HL-60 (cell line): ENCODE results near the gene CSF1R.

Experiments used
- POLR2AphosphoS5 ChIP-seq: IDR thresholded peaks from 2 replicates; pipeline ENCODE4 v1.6.1; 2012; ENCODE audit warnings: low read depth
- TF ChIP-seq, protein P1 (sequence below): IDR thresholded peaks from one replicate; pipeline ENCODE4 v1.5.1; 2011; ENCODE audit warnings: low read length, control low read depth, inconsistent platforms; ENCODE audit not compliant: insufficient read depth

DNA sequence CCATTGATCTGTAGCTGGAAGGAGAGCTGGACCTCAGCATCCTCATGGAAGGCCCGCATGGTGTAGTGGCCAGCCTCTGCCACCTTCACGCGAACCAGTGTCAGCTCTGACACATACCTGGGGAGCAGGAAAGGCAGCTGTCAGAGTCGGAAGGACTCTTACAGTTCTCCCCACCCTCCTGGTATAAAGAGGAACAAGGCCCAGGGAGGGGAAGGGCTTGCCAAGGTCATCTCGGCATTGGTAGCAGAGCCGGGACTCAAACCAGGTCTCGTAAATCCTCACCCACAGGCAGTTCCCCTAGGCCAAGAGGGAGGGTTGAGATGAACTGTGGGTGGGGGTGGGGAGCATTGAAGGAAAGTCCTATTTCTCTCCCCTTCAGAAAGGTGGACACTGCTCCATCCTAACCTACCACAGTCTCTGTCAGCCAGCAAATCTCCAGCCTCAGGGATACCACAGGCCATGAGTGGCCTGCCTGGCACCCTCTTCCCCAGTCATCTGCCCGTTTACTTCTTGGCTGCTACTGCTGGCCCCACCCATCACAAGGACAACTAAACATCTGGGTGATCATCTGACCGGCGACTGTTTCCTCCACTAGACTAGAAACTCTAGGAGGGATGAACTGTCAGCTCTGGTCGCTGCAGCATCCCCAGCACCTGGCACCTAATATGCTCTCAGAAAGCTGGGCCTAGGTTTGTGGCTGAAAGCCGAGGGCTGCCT lies 45.8 kb upstream of the CSF1R start:
- TF ChIP-seq, protein P1, sequence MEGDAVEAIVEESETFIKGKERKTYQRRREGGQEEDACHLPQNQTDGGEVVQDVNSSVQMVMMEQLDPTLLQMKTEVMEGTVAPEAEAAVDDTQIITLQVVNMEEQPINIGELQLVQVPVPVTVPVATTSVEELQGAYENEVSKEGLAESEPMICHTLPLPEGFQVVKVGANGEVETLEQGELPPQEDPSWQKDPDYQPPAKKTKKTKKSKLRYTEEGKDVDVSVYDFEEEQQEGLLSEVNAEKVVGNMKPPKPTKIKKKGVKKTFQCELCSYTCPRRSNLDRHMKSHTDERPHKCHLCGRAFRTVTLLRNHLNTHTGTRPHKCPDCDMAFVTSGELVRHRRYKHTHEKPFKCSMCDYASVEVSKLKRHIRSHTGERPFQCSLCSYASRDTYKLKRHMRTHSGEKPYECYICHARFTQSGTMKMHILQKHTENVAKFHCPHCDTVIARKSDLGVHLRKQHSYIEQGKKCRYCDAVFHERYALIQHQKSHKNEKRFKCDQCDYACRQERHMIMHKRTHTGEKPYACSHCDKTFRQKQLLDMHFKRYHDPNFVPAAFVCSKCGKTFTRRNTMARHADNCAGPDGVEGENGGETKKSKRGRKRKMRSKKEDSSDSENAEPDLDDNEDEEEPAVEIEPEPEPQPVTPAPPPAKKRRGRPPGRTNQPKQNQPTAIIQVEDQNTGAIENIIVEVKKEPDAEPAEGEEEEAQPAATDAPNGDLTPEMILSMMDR: no peak
- TF ChIP-seq POLR2AphosphoS5: no peak
